AG08395 (cell line): ENCODE data around the gene CEP83.
"Not testable (repeated sequence)": the region's sequence is repeated elsewhere in the genome, so short reads cannot be mapped to it uniquely, and the experiment has no call there.

Experiments
- DNase-seq: peaks from one replicate; pipeline ENCODE4 v3.0.0; 2012; ENCODE audit warnings: mixed read lengths, low spot score

Gene CEP83

DNA sequence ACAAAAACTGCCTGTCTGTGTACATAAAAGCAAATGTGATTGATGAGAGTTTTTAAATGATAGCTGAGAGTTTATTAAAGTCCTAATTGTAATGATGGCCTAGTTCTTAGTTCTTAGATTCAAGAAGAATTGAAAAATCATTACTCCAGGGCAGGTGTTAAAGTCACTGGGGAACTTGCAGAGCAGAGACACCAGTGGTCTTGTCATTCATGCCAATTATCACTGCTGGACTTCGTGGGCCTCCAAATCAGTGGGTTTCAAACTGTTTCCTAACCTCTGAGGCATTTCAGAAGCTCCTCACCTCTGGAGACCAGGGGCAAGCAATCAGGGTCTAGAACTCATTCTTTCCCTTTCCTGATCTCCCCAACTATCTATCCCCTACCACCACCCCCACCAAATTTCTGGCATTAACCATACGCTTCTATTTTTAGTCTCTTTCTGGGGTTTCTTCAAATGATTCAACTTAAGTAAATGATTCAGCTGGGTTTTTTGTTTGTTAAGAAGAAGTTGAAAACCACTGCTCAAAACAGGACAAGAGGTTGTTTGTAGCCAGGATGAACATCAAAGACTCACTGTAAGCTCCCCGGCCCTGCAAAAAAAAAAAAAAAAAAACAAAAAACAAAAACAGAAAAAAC is 80.1 kb downstream of the CEP83 start:
- no peak for DNase-seq

DNA sequence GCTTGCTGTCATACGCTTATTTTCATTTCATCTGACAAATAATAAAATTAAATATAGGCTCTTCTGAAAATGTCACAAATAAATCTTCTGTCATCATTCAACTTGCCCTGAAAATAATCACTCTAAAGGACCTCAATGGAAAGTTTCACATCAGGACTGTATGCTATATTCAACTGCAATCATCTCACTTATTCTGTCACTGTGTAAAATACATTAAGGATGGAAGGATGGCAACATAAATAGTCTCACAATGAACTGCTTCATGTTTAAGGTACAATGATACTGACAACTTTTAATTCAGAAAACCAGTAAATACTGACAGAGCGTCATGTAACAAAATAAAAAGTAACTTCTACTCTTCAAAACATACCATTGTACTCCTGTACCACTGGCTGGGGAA is 82.1 kb downstream of the CEP83 start:
- no peak for DNase-seq

DNA sequence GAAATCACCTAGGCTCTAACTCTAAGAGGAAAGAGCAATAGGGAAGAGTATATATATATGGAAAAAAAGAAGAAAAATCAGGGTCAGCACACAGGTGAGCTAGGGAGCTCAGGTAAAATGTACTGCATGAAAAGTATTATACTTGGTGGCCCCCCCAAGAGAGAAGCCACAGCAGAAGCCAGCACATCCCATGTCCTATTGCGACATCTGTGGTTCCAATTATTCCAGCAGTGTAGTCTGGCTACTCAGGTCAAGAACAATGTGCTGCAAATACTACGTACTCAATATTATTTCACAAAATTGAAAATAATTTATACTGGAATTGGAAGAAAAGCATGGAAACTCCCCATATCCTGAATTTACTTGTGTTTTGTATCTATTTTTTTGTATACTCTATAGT is 85.5 kb downstream of the CEP83 start:
- no peak for DNase-seq

DNA sequence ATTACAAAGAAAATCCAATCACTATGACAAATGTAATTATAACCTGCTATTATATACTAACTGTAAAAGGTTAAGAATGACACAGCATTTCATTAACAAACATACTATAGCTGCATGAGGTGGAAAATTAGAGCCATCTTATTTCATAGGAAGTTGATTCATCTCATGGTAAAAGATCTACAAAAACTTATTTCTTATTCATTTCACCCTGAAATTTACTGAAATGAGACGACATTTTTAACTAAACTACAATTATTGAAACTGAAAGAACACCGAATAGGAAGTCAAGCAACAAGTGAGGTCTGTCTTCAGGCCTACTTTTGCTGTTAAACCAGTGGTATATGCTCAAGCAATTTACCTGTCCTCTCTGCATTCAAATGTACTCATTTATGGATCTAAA is 87.2 kb downstream of the CEP83 start:
- no peak for DNase-seq

DNA sequence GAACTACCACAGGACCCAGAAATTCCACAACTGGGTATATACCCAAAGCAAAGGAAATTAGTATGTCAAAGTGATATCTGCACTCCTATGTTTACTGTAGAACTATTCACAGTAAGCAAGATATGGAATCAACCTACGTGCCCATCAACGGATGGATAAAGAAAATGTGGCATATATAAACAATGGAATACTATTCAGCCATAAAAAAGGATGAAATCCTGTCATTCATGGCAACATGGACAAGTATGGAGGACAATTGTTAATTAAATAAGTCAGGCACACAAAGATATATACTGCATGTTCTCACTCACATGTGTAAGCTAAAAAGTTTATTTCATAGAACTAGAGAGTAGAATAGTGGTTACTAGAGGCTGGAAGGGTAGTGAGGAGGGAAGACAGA is 97.0 kb downstream of the CEP83 start:
- no peak for DNase-seq

DNA sequence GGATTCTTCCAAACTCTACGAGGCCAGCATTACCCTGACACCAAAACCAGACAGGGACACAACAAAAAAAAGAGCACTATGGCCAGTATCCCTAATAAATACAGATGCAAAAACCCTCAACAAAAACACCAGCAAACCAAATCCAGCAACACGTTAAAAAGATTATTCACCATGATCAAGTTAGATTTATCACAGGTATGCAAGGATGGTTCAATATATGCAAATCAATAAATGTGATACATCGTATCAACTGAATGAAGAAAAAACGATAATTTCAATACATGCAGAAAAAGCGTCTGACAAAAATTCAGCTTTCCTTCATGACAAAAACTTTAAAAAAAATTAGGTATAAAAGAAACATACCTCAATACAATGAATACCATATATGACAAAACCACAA is 99.9 kb downstream of the CEP83 start:
- no peak for DNase-seq

DNA sequence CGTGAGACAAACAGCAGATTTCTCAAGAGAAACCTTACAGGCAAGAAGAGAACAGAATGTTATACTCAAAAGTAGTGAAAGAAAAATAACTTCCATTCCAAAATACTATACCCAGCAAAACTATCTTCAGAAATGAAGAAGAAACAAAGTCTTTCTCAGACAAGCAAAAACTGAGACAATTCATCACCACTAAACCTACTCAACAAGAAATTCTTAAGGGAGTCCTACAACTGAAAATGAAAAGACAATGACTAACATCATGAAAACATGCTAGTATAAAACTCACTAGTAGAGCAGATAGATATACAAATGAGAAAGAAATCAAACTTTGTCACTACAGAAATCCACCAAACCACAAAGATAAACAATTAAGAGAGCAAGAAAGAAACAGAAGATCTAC is 106.5 kb downstream of the CEP83 start:
- no peak for DNase-seq

DNA sequence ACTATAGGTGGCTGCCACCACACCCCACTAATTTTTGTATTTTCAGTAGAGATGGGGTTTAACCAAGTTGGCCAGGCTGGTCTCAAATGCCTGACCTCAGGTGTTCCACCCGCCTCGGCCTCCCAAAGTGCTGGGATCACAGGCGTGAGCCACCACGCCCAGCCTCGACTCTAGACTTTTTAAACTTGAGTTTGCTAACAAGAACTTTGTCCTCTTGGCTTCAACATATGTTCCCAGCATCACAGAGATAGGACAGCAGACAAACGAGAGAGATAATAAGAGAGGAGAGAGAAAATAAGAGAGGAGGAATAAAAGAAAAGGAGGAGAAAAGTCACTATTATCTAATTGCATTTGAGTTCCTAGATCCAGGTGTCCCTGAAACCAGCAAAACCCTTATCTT is 119.1 kb downstream of the CEP83 start:
- no peak for DNase-seq

DNA sequence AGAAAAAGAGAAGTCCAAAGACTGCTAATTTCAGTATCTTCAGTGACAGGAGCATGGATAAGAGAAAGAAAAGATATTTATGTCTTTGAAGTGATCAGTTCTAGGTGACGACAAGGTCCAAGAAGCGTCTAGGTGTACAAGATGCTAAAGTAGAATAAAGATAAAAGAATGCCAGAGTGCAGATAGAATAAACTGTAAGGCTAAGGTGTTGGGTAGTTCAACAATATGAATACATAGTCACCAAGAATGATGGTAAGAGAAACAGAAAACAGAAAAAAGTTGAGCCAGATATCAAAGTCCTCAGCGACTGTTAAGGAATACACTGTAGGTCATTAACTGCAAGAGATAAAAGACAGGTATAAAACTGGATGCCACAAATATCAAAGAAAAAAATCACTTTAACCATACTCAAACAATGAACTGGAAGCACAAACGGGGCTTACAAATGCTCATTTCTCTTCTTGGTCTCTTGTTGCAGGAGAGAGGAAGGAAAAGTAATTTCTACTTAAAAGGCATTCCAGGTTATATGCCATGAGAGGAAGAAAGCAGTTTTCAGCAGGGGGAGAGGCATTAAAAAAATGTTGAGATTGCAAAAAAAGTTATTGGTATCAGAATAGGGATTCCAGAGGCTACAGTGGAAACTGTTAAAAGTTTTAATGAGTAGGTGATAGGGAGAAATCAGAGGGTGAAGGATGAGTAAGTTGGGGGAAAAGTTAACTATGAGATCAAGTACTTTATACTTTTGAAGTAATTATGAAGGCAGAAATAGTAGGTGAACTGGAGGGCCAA is 121.5 kb downstream of the CEP83 start:
- no peak for DNase-seq

DNA sequence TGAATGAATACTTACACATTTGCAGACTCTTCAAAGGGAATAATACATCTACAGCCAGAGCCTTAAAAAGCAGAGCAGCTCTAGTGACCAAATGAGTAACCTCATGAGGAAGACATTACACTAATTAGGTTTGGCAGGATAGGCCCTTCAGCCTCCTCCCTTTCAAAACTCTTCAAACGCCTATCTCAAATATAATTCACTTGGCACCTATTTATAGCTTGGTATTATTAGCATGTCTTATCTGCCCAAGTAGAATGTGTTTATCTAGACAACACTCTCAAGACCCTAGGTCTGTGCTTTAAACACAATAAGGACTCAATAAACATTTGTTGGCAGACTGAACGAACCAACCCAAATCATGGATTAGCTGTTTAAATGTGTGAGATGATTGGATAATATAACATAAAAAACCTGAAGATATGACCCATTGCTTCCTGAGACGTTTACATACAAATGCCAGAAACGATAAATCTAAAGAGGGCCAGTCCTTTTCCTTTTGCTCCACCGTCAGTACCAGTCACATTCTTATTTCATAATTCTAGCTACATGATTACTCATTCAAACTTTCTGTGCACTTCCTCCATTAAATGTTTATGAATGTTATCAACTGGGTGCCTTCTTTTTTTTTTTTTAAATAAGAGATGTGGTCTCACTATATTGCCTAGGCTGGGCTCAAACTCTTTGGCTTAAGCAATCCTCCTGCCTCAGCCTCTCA is 123.3 kb downstream of the CEP83 start:
- no peak for DNase-seq

DNA sequence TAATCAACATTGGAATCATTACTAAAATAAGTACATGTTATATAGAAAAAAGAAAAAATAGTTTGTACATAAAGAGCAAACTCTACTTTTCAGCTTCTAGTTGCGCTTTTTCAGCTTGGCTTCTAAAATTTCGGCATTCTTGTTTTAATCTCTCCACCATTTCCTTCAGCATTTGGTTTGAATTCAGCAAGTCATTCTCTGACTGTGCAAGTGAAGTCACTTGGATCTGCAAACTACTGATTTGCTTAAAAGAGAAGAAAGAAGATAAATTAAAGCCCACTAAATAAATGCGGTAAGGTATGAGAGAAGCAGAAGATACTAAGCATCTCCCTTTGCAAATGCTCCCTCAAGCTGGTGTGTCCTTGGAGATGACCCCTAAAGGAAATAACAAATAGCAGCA is 126.3 kb downstream of the CEP83 start:
- no peak for DNase-seq

DNA sequence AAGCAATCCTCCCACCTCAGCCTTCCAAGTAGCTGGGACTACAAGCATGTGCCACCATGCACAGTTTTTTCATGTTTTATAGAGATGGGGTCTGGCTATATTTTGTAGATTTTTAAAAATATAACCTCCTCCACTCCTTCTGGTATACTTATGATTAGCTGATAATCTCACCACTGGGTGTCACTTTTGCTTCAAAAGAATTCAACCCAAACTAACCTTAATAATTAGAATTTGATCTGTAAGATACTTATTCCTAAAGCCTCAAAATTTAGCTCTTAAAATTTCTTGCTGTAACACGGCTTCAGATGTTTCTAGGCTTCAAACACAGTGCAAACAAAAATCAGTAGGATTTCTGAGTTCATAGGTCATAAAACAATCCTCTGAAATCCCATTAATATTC is 130.3 kb downstream of the CEP83 start:
- DNase-seq: no peak

DNA sequence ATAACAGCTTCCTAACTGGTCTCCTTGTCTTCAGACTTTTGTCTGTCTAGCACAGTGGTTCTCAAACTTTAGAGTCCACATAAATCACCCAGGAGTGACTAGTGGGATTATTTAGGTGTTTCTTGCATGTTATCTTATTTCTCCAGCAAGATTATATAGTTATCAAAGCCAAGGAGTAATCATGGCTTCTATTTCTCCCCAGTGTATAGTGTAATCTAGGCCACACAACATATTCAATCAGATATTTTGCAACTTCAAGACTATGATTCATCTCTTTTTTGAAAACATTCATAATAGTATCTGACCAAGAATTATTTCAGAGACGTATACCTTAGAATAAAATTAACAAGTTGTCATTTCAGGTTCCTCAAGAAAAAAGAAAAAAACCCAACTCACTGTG is 131.9 kb downstream of the CEP83 start:
- no peak for DNase-seq

DNA sequence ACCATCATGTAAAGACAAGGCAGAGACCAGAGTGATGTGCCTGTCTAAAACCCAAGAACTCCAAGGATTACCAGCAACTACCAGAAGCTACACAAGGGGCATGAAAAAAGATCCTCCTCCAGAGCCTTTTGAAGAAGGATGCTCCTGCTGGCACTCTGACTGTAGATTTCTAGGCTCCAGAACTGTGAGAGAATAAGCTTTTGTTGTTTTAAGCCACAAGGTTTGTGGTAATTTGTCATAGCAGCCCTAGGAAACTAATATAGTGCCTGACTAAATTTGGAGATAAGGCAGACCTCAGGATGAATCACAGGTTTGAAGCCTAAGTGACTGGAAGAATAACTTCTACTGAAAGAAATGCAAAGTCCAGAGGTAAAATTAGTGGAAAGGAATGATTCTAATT is 132.9 kb downstream of the CEP83 start:
- DNase-seq: peak; percentile 28

DNA sequence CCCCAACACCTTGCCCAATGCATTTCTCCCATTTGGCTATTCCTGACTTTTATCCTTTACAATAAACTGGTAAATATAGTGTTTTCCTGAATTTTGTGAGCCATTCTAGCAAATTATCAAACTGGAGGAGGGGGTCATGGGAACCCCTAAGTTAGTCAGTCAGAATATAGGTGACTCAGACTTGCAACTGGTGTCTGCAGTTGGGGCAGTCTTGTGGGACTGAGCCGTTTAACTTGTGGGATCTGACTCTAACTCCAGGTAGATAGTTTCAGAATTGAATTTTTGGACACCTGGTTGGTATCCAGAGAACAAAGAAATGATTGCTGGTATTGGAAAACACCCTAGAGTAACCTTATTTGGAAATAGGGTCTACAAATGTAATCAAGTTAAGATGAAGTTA is 133.4 kb downstream of the CEP83 start:
- DNase-seq: no peak

DNA sequence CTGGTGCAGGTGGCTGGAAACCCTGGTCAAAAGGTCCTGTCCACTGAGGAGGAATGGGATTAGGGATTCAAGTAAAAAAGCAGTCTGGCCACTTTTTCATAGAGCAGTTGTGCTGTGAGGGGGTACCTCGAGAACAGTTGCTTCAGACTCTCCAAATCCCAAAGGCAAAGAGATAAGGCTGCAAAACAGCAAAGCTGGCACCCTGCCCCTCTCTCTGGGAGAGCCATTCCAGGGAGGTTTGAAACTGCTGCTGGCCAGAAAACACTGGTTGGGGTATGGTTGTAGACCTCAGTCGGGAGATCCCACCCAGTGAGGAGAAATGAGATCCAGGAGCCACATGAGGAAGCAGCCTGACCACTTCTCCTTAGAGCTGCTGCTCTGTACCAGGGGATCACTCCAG is 137.3 kb downstream of the CEP83 start:
- no peak for DNase-seq

DNA sequence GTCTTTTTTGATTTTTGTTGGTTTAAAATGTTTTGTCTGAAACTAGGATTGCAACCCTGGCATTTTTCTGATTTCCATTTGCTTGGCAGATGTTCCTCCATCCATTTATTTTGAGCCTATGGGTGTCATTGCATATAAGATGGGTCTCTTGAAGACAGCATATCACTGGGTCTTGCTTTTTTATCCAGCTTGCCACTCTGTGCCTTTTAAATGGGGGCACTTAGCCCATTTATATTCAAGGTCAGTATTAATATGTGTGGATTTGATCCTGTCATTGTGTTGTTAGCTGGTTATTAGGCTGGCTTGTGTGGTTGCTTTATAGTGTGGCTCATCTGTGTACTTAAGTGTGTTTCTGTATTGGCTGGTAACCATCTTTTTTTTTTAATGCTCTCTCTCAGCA is 139.6 kb downstream of the CEP83 start:
- DNase-seq: no peak

DNA sequence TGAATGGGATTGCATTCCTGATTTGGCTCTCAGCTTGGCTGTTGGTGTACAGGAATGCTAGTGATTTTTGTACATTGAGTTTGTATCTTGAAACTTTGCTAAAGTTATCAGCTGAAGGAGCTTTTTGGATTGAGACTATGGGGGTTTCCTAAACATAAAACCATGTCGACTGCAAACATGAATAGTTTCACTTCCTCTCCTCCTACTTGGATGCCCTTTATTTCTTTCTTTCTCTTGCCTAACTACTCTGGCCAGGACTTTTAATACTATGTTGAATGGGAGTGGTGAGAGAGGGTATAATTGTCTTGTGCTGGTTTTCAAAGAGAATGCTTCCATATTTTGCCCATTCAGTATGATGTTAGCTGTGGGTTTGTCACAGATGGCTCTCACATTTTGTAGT is 141.5 kb downstream of the CEP83 start:
- no peak for DNase-seq

DNA sequence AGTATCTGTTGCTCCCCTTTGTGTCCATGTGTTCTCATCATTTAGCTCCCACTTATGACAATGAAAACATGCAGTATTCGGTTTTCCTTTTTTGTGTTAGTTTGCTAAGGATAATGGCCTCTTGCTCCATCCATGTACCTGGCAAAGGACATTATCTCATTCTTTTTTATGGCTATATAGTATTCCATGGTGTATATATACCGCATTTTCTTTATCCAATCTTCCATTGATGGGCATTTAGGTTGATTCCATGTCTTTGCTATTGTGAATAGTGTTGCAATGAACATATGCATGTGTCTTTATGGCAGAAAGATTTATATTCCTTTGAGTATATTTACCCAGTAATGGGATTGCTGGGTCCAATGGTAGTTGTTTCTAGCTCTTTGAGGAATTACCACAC is 143.1 kb downstream of the CEP83 start:
- not testable (repeated sequence) for DNase-seq

DNA sequence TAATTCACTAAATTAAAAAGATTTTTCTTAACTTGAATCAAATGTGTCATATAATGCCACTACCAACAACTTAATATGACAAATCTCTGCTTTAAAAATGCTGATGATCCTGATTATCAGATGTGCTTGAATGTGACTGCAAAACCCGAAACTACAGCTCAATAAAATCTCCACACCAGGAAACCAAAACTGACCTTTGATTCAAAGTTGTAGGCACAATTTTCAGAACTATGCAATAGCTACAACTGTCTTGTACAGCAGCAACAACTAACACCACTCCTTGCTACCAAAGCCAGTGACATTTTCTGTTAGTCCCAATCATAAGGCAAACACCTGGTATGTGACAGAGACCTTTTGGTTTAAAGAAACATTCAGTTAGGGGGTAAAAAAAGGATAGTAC is 147.3 kb downstream of the CEP83 start:
- DNase-seq: no peak

DNA sequence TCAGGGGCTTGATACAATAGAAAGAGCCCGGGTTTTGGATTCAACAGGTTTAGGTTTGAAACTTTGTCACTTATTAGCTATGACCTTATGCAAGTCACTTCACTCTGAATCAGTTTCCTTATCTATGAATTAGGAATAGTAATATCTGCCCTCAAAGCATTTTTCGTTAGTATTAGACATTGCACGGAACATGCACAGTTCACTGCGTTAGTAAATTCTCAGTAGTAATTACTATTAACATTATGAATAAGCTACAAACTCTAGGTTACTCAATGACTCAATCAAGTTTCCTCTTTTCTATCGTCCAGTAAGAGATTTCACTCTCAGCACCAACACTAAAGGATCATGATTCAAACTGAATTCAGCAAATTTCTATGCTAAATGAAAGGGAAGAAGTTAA is 150.3 kb downstream of the CEP83 start:
- DNase-seq: no peak

DNA sequence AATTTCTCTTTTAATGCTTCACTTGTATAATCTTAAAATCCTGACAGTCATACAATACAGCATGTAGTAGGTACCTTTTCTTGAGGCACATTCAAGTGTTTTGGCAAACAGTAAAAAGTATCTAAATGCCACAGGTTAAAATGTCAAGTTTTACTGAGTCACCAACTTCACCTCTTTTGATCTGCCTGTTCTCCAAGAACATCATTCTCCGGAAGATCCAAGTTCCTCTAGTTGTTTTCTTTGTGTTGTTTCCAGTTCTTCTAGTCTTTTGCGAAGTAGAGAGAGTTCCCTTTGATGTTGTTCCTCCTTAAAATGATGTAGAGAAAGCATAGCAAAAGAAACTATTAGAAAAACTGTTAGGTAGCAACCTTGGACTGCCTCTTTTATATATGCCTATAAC is 151.1 kb downstream of the CEP83 start:
- no peak for DNase-seq
